Measurements from ENCODE around the gene HMGXB3. TPM values are rescaled to one million over a fixed set of nuclear protein-coding genes. Genes with fewer than 3 reads are reported as not detected.

HMGXB3 gene
- total RNA-seq, 4 donors from 2014 or later = 31.6 to 63.8 (median 37.9) TPM

- no peak for DNase-seq (ENCODE audit: low spot score)
- TF ChIP-seq CTCF (IDR thresholded peaks at IDR 0.05) = no peak
- ATAC-seq (ENCODE audit: low FRiP score) = no peak
These were observed 53.3 kb downstream of the HMGXB3 start for GRCh38 chr5:150053713-150054392.

- DNase-seq (ENCODE audit: low spot score) (no peak), ATAC-seq (ENCODE audit: low FRiP score) (no peak)
- TF ChIP-seq CTCF (IDR thresholded peaks at IDR 0.05) = no peak
These were observed 54.0 kb downstream of the HMGXB3 start for GRCh38 chr5:150054569-150054968.

- no peak for ATAC-seq (ENCODE audit: low FRiP score)
- no peak for TF ChIP-seq CTCF (IDR thresholded peaks at IDR 0.05)
- DNase-seq (ENCODE audit: low spot score) = no peak
These were observed 55.0 kb downstream of the HMGXB3 start for GRCh38 chr5:150055326-150056074.

- TF ChIP-seq CTCF (IDR thresholded peaks at IDR 0.05) = no peak
- ATAC-seq (ENCODE audit: low FRiP score) (no peak), DNase-seq (ENCODE audit: low spot score) (no peak)
These were observed 55.5 kb downstream of the HMGXB3 start for GRCh38 chr5:150056075-150056443.

- ATAC-seq (ENCODE audit: low FRiP score) = no peak
- no peak for DNase-seq (ENCODE audit: low spot score)
- TF ChIP-seq CTCF (IDR thresholded peaks at IDR 0.05) = no peak
These were observed 56.5 kb downstream of the HMGXB3 start for GRCh38 chr5:150057052-150057451.

GRCh38 chr5:150057511-150057910 is 57.0 kb downstream of the HMGXB3 start:
- ATAC-seq (ENCODE audit: low FRiP score) = no peak
- TF ChIP-seq CTCF (IDR thresholded peaks at IDR 0.05) = no peak
- no peak for DNase-seq (ENCODE audit: low spot score)

GRCh38 chr5:150057996-150058395 is 57.5 kb downstream of the HMGXB3 start:
- no peak for ATAC-seq (ENCODE audit: low FRiP score)
- TF ChIP-seq CTCF (IDR thresholded peaks at IDR 0.05) = no peak
- DNase-seq (ENCODE audit: low spot score) = no peak

All from omental fat pad (tissue), 4 donors.